Activated naive CD8-positive, alpha-beta T cell treated with anti-CD3 and anti-CD28 coated beads for 36 hours (primary cell): ENCODE data around the gene PFKFB2. TPM values are rescaled to one million over a fixed set of nuclear protein-coding genes. Genes with fewer than 3 reads are reported as not detected.

Source experiments
- DNase-seq: peaks from one replicate; pipeline ENCODE4 v3.0.0; 2021
- H3K27ac Mint-ChIP-seq: one replicate; pipeline ENCODE4 v1.8.0; 2022; ENCODE audit warnings: mild to moderate bottlenecking, moderate library complexity, mixed read lengths
- H3K27me3 Mint-ChIP-seq: one replicate; pipeline ENCODE4 v1.8.0; 2022; ENCODE audit warnings: mild to moderate bottlenecking, mixed read lengths
- H3K36me3 Mint-ChIP-seq: one replicate; pipeline ENCODE4 v1.8.0; 2021; ENCODE audit warnings: mild to moderate bottlenecking, mixed read lengths
- H3K4me1 Mint-ChIP-seq: one replicate; pipeline ENCODE4 v1.8.0; 2021; ENCODE audit warnings: mixed read lengths
- H3K4me3 Mint-ChIP-seq: one replicate; pipeline ENCODE4 v1.8.0; 2022; ENCODE audit warnings: mild to moderate bottlenecking, moderate library complexity, mixed read lengths
- H3K9me3 Mint-ChIP-seq: one replicate; pipeline ENCODE4 v1.8.0; 2022; ENCODE audit warnings: mixed read lengths
- total RNA-seq, 2 experiments: library from RNA; stranded (reverse); gene quantifications; one replicate each; pipeline ENCODE4 v1.2.3, GENCODE V29; 2021

Gene PFKFB2
- total RNA-seq, 2 experiments from 2014 or later: 3.9 to 5.2 TPM

GRCh38 chr1:207079706-207080241 is 26.7 kb downstream of the PFKFB2 start:
- Mint-ChIP-seq H3K9me3 (no peaks in the 10 kb centered on the region), H3K27me3 (peaks cover 6% of the 10 kb centered on the region), H3K36me3 (no peaks in the 10 kb centered on the region), H3K4me3 (no peak overlapping the region), H3K4me1 (peaks cover 5% of the 10 kb centered on the region), H3K27ac (no peak overlapping the region)
- no peak for DNase-seq

GRCh38 chr1:207081088-207081487 is 28.0 kb downstream of the PFKFB2 start:
- Mint-ChIP-seq H3K4me3 (no peak overlapping the region), H3K9me3 (no peaks in the 10 kb centered on the region), H3K4me1 (peaks cover 11% of the 10 kb centered on the region), H3K27ac (no peak overlapping the region), H3K36me3 (no peaks in the 10 kb centered on the region), H3K27me3 (peaks cover 6% of the 10 kb centered on the region)
- DNase-seq: no peak

GRCh38 chr1:207081806-207082205 is 28.7 kb downstream of the PFKFB2 start:
- DNase-seq: no peak
- H3K27me3 Mint-ChIP-seq: peaks cover 6% of the 10 kb centered on the region
- H3K9me3 Mint-ChIP-seq: no peaks in the 10 kb centered on the region
- H3K36me3 Mint-ChIP-seq: no peaks in the 10 kb centered on the region
- H3K4me1 Mint-ChIP-seq: peaks cover 11% of the 10 kb centered on the region
- no peak overlapping the region for H3K4me3 Mint-ChIP-seq
- no peak overlapping the region for H3K27ac Mint-ChIP-seq

GRCh38 chr1:207084232-207084631 is 31.2 kb downstream of the PFKFB2 start:
- no peak for DNase-seq
- Mint-ChIP-seq H3K4me3 (no peak overlapping the region), H3K27ac (no peak overlapping the region), H3K36me3 (no peaks in the 10 kb centered on the region), H3K27me3 (peaks cover 9% of the 10 kb centered on the region), H3K9me3 (no peaks in the 10 kb centered on the region), H3K4me1 (peaks cover 20% of the 10 kb centered on the region)

GRCh38 chr1:207084701-207085180 is 31.7 kb downstream of the PFKFB2 start:
- Mint-ChIP-seq H3K4me3 (no peak overlapping the region), H3K36me3 (no peaks in the 10 kb centered on the region), H3K9me3 (no peaks in the 10 kb centered on the region), H3K4me1 (peaks cover 24% of the 10 kb centered on the region), H3K27ac (no peak overlapping the region), H3K27me3 (peaks cover 9% of the 10 kb centered on the region)
- DNase-seq: peak; percentile 48

GRCh38 chr1:207085887-207086286 is 32.8 kb downstream of the PFKFB2 start:
- peaks cover 9% of the 10 kb centered on the region for H3K27me3 Mint-ChIP-seq
- no peaks in the 10 kb centered on the region for H3K36me3 Mint-ChIP-seq
- no peak overlapping the region for H3K4me3 Mint-ChIP-seq
- H3K27ac Mint-ChIP-seq: no peak overlapping the region
- peaks cover 31% of the 10 kb centered on the region for H3K4me1 Mint-ChIP-seq
- DNase-seq: no peak
- no peaks in the 10 kb centered on the region for H3K9me3 Mint-ChIP-seq

- no peaks in the 10 kb centered on the region for H3K9me3 Mint-ChIP-seq
- H3K27me3 Mint-ChIP-seq: peaks cover 6% of the 10 kb centered on the region
- no peak overlapping the region for H3K4me3 Mint-ChIP-seq
- no peak for DNase-seq
- no peaks in the 10 kb centered on the region for H3K36me3 Mint-ChIP-seq
- no peak overlapping the region for H3K27ac Mint-ChIP-seq
- peaks cover 31% of the 10 kb centered on the region for H3K4me1 Mint-ChIP-seq
Observed at GRCh38 chr1:207088161-207088560, 35.1 kb downstream of the PFKFB2 start.

GRCh38 chr1:207088701-207089626 is 35.9 kb downstream of the PFKFB2 start, which contains the start of gene C4BPB:
TSS of gene C4BPB (plus strand) at chr1:207088860. CDS start at chr1:207089532, 672 bp downstream.
- Mint-ChIP-seq H3K4me1 (peaks cover 31% of the 10 kb centered on the region), H3K36me3 (no peaks in the 10 kb centered on the region), H3K27ac (peak within 1 kb of the TSS; percentile 85), H3K4me3 (peak within 1 kb of the TSS; percentile 65), H3K9me3 (no peaks in the 10 kb centered on the region), H3K27me3 (peaks cover 6% of the 10 kb centered on the region)
- DNase-seq: no peak

- DNase-seq: no peak
- H3K4me1 Mint-ChIP-seq: peaks cover 25% of the 10 kb centered on the region
- peaks cover 2% of the 10 kb centered on the region for H3K27me3 Mint-ChIP-seq
- H3K4me3 Mint-ChIP-seq: peak overlapping the region; percentile 65
- peak overlapping the region; percentile 85 for H3K27ac Mint-ChIP-seq
- no peaks in the 10 kb centered on the region for H3K36me3 Mint-ChIP-seq
- H3K9me3 Mint-ChIP-seq: no peaks in the 10 kb centered on the region
Observed at GRCh38 chr1:207089627-207090355, 36.7 kb downstream of the PFKFB2 start.

- Mint-ChIP-seq H3K27me3 (peaks cover 2% of the 10 kb centered on the region), H3K4me3 (no peak overlapping the region), H3K27ac (no peak overlapping the region), H3K36me3 (peaks cover 1% of the 10 kb centered on the region), H3K4me1 (peaks cover 20% of the 10 kb centered on the region), H3K9me3 (no peaks in the 10 kb centered on the region)
- no peak for DNase-seq
Observed at GRCh38 chr1:207091200-207091908, 38.3 kb downstream of the PFKFB2 start.

- Mint-ChIP-seq H3K9me3 (no peaks in the 10 kb centered on the region), H3K4me1 (peaks cover 22% of the 10 kb centered on the region), H3K36me3 (peaks cover 13% of the 10 kb centered on the region), H3K27ac (no peak overlapping the region), H3K27me3 (no peaks in the 10 kb centered on the region), H3K4me3 (no peak overlapping the region)
- DNase-seq: no peak
Observed at GRCh38 chr1:207093944-207094343, 40.9 kb downstream of the PFKFB2 start.

- Mint-ChIP-seq H3K36me3 (peaks cover 17% of the 10 kb centered on the region), H3K27me3 (no peaks in the 10 kb centered on the region), H3K9me3 (no peaks in the 10 kb centered on the region), H3K4me1 (peaks cover 9% of the 10 kb centered on the region), H3K4me3 (no peak overlapping the region), H3K27ac (peak overlapping the region; percentile 88)
- DNase-seq: peak; percentile 30
Observed at GRCh38 chr1:207097871-207098324, 44.8 kb downstream of the PFKFB2 start.

GRCh38 chr1:207101720-207102119 is 48.6 kb downstream of the PFKFB2 start:
- H3K9me3 Mint-ChIP-seq: no peaks in the 10 kb centered on the region
- H3K27me3 Mint-ChIP-seq: no peaks in the 10 kb centered on the region
- H3K4me1 Mint-ChIP-seq: peaks cover 9% of the 10 kb centered on the region
- H3K36me3 Mint-ChIP-seq: peaks cover 15% of the 10 kb centered on the region
- no peak for DNase-seq
- no peak overlapping the region for H3K27ac Mint-ChIP-seq
- no peak overlapping the region for H3K4me3 Mint-ChIP-seq

- Mint-ChIP-seq H3K4me1 (peaks cover 9% of the 10 kb centered on the region), H3K36me3 (peaks cover 15% of the 10 kb centered on the region), H3K27me3 (no peaks in the 10 kb centered on the region), H3K27ac (no peak overlapping the region), H3K9me3 (no peaks in the 10 kb centered on the region), H3K4me3 (no peak overlapping the region)
- no peak for DNase-seq
Observed at GRCh38 chr1:207102146-207102545, 49.1 kb downstream of the PFKFB2 start.
